HG02884 (cell line): ENCODE results near the gene PKP3.
"Not testable (repeated sequence)": the region's sequence is repeated elsewhere in the genome, so short reads cannot be mapped to it uniquely, and the experiment has no call there.

ENCODE experiments used
- ATAC-seq: cut with Tn5 transposase; IDR thresholded peaks from one replicate; pipeline ENCODE4 v1.9.1; 2021; ENCODE audit warnings: mild to moderate bottlenecking, moderate library complexity; ENCODE audit not compliant: unreplicated experiment

The PKP3 gene

GRCh38 chr11:424766-425165, 30.8 kb downstream of the PKP3 start:
- ATAC-seq, result not testable (repeated sequence)

DNA sequence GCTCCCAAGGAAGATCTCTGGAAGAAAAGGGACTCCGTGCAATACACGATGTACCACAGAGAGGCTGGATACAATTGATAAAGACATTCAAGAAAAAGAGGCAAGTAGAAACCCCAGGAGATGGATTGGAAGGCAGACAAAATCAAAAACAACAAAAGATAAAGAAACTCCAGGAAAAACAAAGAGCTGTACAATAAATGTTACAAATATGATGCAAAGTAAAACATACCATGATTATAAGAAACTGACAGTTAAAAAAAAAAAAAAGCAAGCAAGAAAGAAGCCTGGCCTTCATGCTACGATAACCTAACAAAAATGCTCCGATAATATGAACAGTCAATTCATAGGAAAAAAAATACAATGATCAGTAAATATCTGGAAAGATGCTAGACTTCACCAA, 31.3 kb downstream of the PKP3 start:
- ATAC-seq, result no peak

DNA sequence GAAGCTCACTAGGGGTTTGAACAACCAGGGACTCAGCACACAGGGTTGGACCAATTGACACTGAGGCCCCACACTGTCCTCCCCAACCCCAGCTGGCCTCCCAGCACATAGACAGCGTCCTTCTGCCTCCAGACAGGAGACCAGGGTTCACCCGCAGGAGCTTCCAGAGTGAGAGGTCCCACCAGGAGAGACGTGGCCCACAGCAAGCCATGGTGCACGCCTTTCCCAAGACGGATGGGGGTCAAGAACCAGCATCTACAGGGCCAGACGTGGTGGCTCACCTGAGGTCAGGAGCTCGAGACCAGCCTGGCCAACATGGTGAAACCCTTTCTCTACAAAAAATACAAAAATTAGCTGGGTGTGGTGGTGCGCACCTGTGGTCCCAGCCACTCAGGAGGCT, 32.8 kb downstream of the PKP3 start:
- ATAC-seq, result no peak

GRCh38 chr11:428295-428694, 34.3 kb downstream of the PKP3 start:
- no peak for ATAC-seq

DNA sequence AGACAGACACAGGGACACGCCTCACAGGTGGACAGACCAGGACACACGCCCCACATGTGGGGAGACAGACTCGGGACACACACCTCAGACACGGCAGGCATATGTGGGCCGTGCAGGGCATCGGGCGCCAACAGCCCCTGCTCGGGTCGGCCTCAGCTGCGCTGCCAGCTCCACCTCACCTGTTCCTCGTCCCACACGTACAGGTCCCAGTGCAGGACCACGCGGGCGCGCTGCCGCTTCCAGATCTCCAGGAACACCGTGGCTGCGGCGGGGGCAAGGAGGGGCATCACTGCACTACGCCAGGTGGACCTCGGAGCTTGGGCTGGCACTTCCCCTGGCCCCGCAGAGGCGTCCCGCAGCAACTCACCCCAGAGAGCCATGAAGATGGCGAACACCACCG, 35.4 kb downstream of the PKP3 start:
- no peak for ATAC-seq

DNA sequence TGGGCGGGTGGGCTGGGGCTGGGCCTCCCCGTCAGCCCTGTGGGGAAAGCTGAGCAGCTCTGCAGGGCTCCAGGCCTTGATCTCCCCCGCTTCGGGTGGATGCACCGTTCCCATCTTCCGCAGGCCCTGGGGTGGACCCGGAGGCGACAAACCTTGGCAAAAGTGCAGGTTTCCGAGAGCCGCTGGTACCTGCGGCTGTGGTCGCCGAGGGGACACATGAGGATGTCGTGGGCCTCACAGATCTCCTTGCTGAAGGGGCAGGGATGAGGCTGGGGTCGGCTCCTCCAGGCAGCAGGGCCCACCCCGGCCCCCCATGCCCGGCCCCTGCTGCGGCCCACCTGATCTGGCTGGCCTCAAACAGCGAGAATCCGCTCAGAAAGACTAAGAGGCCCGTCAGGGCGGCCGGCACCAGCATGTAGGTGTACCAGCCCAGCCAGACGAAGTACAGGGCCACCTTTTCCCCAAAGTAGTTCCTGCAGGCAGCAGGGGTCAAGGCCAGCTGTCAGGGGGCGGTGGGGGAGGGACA, 36.0 kb downstream of the PKP3 start:
- no peak for ATAC-seq

DNA sequence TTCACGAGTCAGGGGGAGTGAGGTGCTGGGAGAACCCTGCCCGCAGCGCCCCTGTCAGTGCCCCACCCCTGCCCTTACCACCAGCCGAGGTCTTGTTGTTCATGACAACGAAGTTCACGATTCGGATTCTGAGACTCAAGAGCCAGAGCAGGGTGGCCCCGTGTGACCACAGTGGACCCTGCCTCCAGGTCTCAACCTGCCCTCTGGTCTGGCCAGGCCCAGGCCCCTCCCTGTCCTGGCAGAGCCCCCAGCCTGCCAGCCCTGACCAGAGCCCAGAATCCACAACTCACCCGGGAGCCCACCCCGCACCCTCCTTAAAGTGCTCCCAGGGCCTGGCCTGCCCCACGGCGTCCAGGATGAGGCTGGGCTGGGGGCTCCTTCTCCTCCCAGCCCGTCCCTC, 37.9 kb downstream of the PKP3 start:
- no peak for ATAC-seq

DNA sequence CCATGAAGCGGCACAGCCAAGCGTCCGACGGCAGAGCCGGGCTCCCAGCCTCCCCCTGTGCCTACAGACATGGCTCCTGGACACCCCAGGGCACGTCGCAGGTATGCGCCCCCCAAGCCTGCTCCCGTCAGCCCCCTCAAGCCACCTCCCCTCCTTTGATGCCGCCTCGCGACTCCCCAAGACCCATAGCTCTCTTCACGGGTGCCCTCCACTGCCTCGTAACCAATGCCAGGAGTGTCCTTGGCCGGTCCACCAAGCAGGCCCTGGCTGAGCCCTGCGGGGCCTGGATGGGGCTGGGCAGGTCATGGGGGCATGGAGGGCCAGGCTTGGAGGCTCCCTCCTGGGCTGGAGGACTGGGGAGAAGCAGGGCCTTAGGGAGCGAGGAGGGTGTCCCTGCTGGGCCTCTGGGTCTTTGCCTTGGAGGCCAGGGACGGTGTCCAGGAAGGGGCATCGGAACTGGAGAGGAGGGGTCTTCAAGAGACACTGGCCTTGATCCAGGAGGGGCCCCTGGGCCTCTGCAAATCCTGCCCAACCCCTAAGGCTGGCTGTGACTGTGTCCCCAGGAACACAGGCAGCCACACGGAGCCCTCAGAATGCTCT, 38.6 kb downstream of the PKP3 start:
- no peak for ATAC-seq

DNA sequence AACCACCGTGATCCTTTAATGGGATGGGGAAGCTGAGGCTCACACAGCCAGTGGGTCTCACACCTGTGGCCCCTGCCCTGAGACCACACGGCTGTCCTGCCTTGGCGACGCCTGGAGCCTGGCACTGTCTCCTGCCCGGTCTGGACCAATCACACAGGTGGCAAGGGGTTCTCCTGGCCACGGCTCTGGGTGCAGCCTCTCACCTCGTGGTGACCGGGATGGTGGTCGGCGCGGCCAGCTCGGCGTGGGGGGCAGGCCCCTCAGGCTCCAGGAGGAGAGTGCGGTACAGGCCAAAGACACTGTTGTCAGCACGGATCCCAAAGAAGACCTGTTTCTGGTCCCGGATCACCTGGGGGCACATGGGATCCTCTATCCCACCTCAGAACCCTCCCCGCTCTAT, 39.1 kb downstream of the PKP3 start:
- no peak for ATAC-seq

- ATAC-seq, result no peak
These were observed 39.6 kb downstream of the PKP3 start for GRCh38 chr11:433641-434040.

GRCh38 chr11:434496-434895, 40.5 kb downstream of the PKP3 start:
- ATAC-seq, result no peak

GRCh38 chr11:434999-435740, 41.2 kb downstream of the PKP3 start:
- ATAC-seq, result not testable (repeated sequence)

- no peak for ATAC-seq
These were observed 43.3 kb downstream of the PKP3 start for GRCh38 chr11:437228-437870.

DNA sequence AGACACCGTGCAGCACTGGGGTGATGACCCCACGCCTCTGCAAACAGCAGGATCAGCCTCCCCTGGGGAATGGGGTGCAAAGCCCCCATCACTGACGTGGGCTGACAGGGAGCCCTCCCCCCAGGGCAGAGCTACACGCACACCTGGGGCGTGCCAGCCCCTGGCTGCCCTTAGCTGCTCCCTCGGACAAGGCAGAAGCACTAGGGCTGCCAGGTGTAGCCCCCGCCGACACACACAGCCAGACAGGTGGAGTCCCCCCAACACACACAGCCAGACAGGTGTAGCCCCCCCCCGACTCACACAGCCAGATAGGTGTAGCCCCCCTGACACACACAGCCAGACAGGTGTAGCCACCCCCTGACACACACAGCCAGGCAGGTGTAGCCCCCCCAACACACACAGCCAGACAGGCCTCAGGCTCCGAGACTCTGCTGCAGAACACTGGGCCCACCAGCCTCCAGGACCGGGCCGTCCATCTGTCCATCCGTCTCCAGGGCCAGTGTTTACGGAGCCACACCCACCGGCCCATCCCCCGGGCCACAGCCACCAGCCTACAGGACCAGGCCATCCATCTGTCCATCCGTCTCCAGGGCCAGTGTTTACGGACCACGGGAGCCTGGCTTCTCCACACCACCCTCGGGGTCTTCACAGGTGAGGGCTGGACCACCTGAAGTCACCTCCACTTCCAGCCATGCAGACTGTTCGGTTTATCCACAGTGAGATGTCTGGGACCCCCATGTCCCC, 44.3 kb downstream of the PKP3 start:
- no peak for ATAC-seq

DNA sequence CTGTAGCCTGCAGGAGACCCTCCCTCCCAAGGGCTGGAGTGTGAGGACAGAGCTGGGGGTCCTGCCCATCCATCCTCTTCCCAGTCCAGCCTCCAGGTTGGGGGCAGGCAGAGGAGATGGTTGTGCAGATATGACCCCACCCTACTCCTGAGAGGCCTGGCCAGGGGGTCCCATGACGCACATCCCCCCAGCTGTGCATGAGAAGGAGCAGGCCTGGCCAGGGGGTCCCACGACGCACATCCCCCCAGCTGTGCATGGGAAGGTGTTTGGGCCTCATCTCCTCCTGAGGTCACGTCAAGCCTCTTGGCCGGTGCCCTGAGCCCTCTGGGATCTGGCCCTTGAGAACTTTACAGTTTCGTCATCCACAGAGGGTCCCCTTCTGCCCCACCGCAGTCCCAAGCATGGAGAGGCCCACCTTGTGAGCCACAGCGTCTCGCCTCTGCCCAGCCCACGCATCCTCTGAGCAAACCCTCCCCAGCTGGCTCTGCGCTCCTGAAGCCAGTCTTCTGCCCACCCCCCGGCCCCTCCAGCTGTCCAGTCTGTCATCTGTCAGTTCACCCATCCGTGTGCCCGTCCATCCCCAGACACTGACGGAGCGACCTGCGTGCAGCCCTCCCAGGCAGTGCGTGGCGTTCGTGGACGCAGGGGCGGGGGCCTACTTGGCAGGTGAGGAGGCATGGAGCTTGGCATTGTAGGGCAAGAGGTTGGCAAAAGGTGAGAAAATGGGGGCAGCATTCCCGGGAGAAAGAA, 45.5 kb downstream of the PKP3 start:
- no peak for ATAC-seq

GRCh38 chr11:440065-441042, 46.3 kb downstream of the PKP3 start:
- ATAC-seq, result no peak

GRCh38 chr11:441043-441417, 47.0 kb downstream of the PKP3 start:
- no peak for ATAC-seq

DNA sequence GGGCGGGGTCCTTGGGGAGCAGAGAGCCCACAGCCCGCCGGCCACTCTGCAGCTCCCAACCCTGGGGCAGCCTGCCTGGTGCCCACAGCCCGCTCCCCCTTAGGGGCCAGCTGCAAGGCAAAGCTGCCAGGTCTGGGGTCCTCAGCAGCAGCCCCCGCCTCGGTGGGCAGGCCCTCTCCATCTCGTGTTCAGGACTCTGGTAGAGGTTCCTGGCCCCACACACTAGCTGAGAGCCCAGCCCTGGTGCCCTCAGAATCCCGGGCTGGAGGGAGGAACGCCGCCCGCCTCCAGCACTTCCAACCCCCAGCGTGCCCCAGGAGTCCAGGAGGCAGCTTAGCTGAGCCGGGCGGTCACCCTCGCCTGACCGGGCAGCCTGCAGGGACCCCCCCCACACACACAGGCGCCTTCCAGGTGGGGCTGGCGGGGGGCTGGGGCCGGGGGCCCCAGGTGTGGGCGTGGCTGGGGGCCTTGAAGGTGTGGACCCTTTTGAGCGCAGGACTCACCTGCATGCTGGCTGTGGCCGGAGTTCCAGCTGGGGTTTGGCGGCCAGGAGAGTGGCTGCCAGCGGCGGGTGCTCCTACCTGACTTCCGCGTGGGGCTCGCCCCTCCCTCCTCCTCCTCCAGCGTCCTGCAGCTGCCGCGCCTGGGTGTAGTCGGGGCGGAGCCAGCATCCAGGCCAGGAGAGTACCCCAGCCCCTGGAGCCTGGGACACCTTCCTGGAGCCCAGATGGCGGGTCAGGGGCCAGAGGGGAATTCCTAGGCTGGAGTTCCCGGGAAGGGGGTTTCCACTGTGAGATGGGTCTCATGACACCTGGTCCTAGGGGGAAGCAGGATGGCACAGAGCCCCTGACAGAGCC, 47.6 kb downstream of the PKP3 start, which contains the start of gene ANO9:
Gene ANO9 (minus strand): TSS at position 594 of the 857 bp plus-strand sequence. CDS start 85 bp downstream, at position 509.
- no peak for ATAC-seq
